GM18951 (cell line): ENCODE measurements around the gene AHNAK2.

Experiments
- POLR2A ChIP-seq: IDR thresholded peaks from 4 replicates; pipeline ENCODE4 v1.6.1; 2011; ENCODE audit warnings: mild to moderate bottlenecking; ENCODE audit not compliant: insufficient read length, insufficient read depth; ENCODE audit errors: extremely low read depth
- in situ Hi-C: fragments of 300-500 bp; cut with MboI; formaldehyde crosslinking; loops from one replicate; pipeline ENCODE4 v1.12.0; 2022; ENCODE audit warnings: low sequenced_read_pairs, mixed read lengths, inconsistent platforms; ENCODE audit not compliant: unreplicated experiment

The AHNAK2 gene

GRCh38 chr14:104986487-104987164, 8.5 kb upstream of the AHNAK2 start:
- in situ Hi-C loops = no loop called here
- TF ChIP-seq POLR2A = no peak

GRCh38 chr14:104985675-104986486, 7.7 kb upstream of the AHNAK2 start, which contains the start of gene CLBA1:
Gene CLBA1, plus strand, starts transcription at chr14:104985788. Its CDS starts 644 bp downstream, at chr14:104986432.
- TF ChIP-seq POLR2A = peak; percentile 34
- in situ Hi-C loops = no loop called here

- no peak for TF ChIP-seq POLR2A
- in situ Hi-C loops = no loop called here
Measured at GRCh38 chr14:104984056-104984894, 6.1 kb upstream of the AHNAK2 start.

- no peak for TF ChIP-seq POLR2A
- in situ Hi-C loops = no loop called here
Measured at GRCh38 chr14:104983231-104983721, 5.1 kb upstream of the AHNAK2 start.

- no peak for TF ChIP-seq POLR2A
- in situ Hi-C loops = no loop called here
Measured at GRCh38 chr14:104982548-104983230, 4.5 kb upstream of the AHNAK2 start.

GRCh38 chr14:104981699-104982541, 3.7 kb upstream of the AHNAK2 start:
- TF ChIP-seq POLR2A = no peak
- in situ Hi-C loops = no loop called here

GRCh38 chr14:104980611-104981531, 2.7 kb upstream of the AHNAK2 start:
- TF ChIP-seq POLR2A = no peak
- in situ Hi-C loops = no loop called here

GRCh38 chr14:104979758-104980610, 1.8 kb upstream of the AHNAK2 start:
- in situ Hi-C loops = no loop called here
- no peak for TF ChIP-seq POLR2A

- in situ Hi-C loops = no loop called here
- TF ChIP-seq POLR2A = no peak
Measured at GRCh38 chr14:104978746-104979691, 845 bp upstream of the AHNAK2 start.
